ENCODE measurements around the gene HIF1A. TPM values are rescaled to one million over a fixed set of nuclear protein-coding genes. Genes with fewer than 3 reads are reported as not detected.
"Not testable (repeated sequence)": the region's sequence is repeated elsewhere in the genome, so short reads cannot be mapped to it uniquely, and the experiment has no call there.

HIF1A gene
- total and polyA plus RNA-seq, 2 donors (not counting 1 experiment from before 2014, with no cell fraction given), result 44.2 to 261 TPM

DNA sequence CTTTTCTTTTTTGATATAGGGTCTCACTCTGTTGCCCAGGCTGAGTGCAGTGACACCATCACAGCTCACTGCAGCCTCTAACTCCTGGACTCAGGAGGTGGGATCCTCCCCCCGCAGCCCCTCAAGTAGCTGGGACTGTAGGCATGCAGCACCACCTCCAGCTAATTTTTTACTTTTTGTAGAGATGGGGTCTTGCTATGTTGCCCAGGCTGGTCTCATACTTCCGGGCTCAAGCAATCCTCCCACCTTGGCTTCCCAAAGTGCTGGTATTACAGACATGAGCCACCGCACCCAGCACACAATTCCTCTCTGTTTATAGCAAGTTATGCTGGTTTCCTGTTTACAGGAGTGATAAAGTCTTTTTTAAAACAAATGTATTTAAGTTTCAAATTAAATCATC is 39.5 kb upstream of the HIF1A start:
- no peaks in the 10 kb centered on the region for H4K20me1 ChIP-seq (ENCODE audit: control insufficient read depth, insufficient read depth, low read length, poor library complexity, severe bottlenecking)
- TF ChIP-seq, protein P1, sequence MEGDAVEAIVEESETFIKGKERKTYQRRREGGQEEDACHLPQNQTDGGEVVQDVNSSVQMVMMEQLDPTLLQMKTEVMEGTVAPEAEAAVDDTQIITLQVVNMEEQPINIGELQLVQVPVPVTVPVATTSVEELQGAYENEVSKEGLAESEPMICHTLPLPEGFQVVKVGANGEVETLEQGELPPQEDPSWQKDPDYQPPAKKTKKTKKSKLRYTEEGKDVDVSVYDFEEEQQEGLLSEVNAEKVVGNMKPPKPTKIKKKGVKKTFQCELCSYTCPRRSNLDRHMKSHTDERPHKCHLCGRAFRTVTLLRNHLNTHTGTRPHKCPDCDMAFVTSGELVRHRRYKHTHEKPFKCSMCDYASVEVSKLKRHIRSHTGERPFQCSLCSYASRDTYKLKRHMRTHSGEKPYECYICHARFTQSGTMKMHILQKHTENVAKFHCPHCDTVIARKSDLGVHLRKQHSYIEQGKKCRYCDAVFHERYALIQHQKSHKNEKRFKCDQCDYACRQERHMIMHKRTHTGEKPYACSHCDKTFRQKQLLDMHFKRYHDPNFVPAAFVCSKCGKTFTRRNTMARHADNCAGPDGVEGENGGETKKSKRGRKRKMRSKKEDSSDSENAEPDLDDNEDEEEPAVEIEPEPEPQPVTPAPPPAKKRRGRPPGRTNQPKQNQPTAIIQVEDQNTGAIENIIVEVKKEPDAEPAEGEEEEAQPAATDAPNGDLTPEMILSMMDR (IDR thresholded peaks at IDR 0.05), result no peak
- TF ChIP-seq EZH2 (IDR thresholded peaks at IDR 0.05; ENCODE audit: borderline replicate concordance, insufficient read depth, low read depth, low read length, poor library complexity, severe bottlenecking), result no peak
- no peak overlapping the region for H3K27ac ChIP-seq (ENCODE audit: low read length in 2 of 2)
- no peak overlapping the region for H3K4me2 ChIP-seq (replicated peaks; ENCODE audit: low read depth, low read length, poor library complexity, severe bottlenecking)
- H2AFZ ChIP-seq (ENCODE audit: insufficient read depth, low read depth, low read length, poor library complexity, severe bottlenecking), result no peak overlapping the region
- no peaks in the 10 kb centered on the region for H3K27me3 Mint-ChIP-seq
- WGBS (ENCODE audit: insufficient coverage), result no CpG with 5 or more reads among the region's 3 CpGs
- no peak overlapping the region for H3K4me3 Mint-ChIP-seq
- DNase-seq (no peak), ATAC-seq (ENCODE audit: low read depth) (no peak)
- intact Hi-C loops (cut with micrococcal nuclease), result no loop called here
- no peak overlapping the region for H3K9ac ChIP-seq (ENCODE audit: low read length)
- peaks cover 33% of the 10 kb centered on the region for H3K4me1 Mint-ChIP-seq
- no peaks in the 10 kb centered on the region for H3K36me3 ChIP-seq (replicated peaks in 1 of 2; ENCODE audit: control extremely low read depth in 1 of 2, control insufficient read depth in 1 of 2, extremely low read depth in 1 of 2, insufficient read depth in 2 of 2, low read length in 1 of 2)
- POLR2A ChIA-PET, result no interaction called here
- no peaks in the 10 kb centered on the region for H3K27me3 ChIP-seq (replicated peaks in 1 of 4; ENCODE audit: control extremely low read depth in 1 of 4, control insufficient read depth in 3 of 4, insufficient read depth in 4 of 4, low read length in 3 of 4)
- H3K4me3 ChIP-seq (ENCODE audit: control extremely low read depth in 1 of 5, extremely low read depth in 1 of 5, insufficient read depth in 1 of 5, low read depth in 2 of 5, low read length in 4 of 5), result no peak overlapping the region
- no peak overlapping the region for H3K27ac Mint-ChIP-seq
- peaks cover 3 to 7% of the 10 kb centered on the region in 2 donors for H3K4me1 ChIP-seq (ENCODE audit: control insufficient read depth in 2 of 2, insufficient read depth in 2 of 2, low read length in 2 of 2)
- H3K79me2 ChIP-seq (ENCODE audit: control insufficient read depth, insufficient read depth, low read length), result no peaks in the 10 kb centered on the region
- no peaks in the 10 kb centered on the region for H3K9me3 Mint-ChIP-seq (ENCODE audit: insufficient read depth)
- no peaks in the 10 kb centered on the region for H3K9me3 ChIP-seq (ENCODE audit: control extremely low read depth in 1 of 3, control insufficient read depth in 2 of 3, insufficient read depth in 1 of 3, low read length in 2 of 3)
- CTCF ChIA-PET, result interaction anchor here (1.1 to 1.5 kb wide), 3 partner anchors 14 to 184 kb away, joined by 3 to 4 read pairs (median 4); no protein-coding TSS in a partner anchor

DNA sequence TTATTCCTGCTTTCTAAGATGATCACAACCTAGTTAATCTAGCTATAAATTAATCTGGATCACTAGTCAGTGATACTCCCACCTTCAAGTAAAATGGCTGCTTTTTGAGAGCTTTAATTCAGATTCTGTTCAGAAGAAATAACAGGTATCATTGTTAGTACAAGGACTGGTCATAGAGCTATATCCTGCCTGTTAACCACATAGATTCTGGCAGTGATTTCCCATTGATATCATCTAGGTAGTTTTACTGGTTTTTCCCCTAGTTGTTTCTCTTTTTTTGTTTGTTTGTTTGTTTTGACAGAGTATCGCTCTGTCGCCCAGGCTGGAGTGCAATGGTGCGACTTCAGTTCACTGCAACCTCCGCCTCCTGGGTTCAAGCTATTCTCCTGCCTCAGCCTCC is 39.0 kb upstream of the HIF1A start:
- Histone ChIP-seq H3K36me3 (replicated peaks in 1 of 2; ENCODE audit: control extremely low read depth in 1 of 2, control insufficient read depth in 1 of 2, extremely low read depth in 1 of 2, insufficient read depth in 2 of 2, low read length in 1 of 2) (no peaks in the 10 kb centered on the region), H3K79me2 (ENCODE audit: control insufficient read depth, insufficient read depth, low read length) (no peaks in the 10 kb centered on the region), H3K27me3 (replicated peaks in 1 of 4; ENCODE audit: control extremely low read depth in 1 of 4, control insufficient read depth in 3 of 4, insufficient read depth in 4 of 4, low read length in 3 of 4) (no peaks in the 10 kb centered on the region), H3K4me1 (ENCODE audit: control insufficient read depth in 2 of 2, insufficient read depth in 2 of 2, low read length in 2 of 2) (peaks cover 9 to 12% of the 10 kb centered on the region in 2 donors), H3K9ac (ENCODE audit: low read length) (no peak overlapping the region), H3K4me2 (replicated peaks; ENCODE audit: low read depth, low read length, poor library complexity, severe bottlenecking) (no peak overlapping the region), H3K9me3 (ENCODE audit: control extremely low read depth in 1 of 3, control insufficient read depth in 2 of 3, insufficient read depth in 1 of 3, low read length in 2 of 3) (no peaks in the 10 kb centered on the region), H3K4me3 (ENCODE audit: control extremely low read depth in 1 of 5, extremely low read depth in 1 of 5, insufficient read depth in 1 of 5, low read depth in 2 of 5, low read length in 4 of 5) (no peak overlapping the region), H4K20me1 (ENCODE audit: control insufficient read depth, insufficient read depth, low read length, poor library complexity, severe bottlenecking) (no peaks in the 10 kb centered on the region), H2AFZ (ENCODE audit: insufficient read depth, low read depth, low read length, poor library complexity, severe bottlenecking) (no peak overlapping the region), H3K27ac (ENCODE audit: low read length in 2 of 2) (no peak overlapping the region)
- Mint-ChIP-seq H3K27ac (no peak overlapping the region), H3K27me3 (no peaks in the 10 kb centered on the region), H3K9me3 (ENCODE audit: insufficient read depth) (no peaks in the 10 kb centered on the region), H3K4me3 (no peak overlapping the region), H3K4me1 (peaks cover 37% of the 10 kb centered on the region)
- ChIA-PET POLR2A (no interaction called here), CTCF (interaction anchor here (1.1 to 1.6 kb wide), 4 partner anchors 14 to 185 kb away, joined by 3 to 4 read pairs (median 4); no protein-coding TSS in a partner anchor)
- WGBS (ENCODE audit: insufficient coverage), result 95% methylated on average over 4 of the region's 4 CpGs
- ATAC-seq (ENCODE audit: low read depth) (no peak), DNase-seq (no peak)
- intact Hi-C loops (cut with micrococcal nuclease), result no loop called here
- TF ChIP-seq, protein P1 (IDR thresholded peaks at IDR 0.05), result no peak
- no peak for TF ChIP-seq EZH2 (IDR thresholded peaks at IDR 0.05; ENCODE audit: borderline replicate concordance, insufficient read depth, low read depth, low read length, poor library complexity, severe bottlenecking)

DNA sequence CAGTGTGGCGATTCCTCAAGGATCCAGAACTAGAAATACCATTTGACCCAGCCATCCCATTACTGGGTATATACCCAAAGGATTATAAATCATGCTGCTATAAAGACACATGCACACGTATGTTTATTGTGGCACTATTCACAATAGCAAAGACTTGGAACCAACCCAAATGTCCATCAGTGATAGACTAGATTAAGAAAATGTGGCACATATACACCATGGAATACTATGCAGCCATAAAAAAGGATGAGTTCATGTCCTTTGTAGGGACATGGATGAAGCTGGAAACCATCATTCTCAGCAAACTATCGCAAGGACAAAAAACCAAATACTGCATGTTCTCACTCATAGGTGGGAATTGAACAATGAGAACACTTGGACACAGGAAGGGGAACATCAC is 37.2 kb upstream of the HIF1A start:
- peaks cover 43% of the 10 kb centered on the region for H3K4me1 Mint-ChIP-seq

More for the DNA sequence above, 37.2 kb upstream of the HIF1A start:
- H2AFZ ChIP-seq (ENCODE audit: insufficient read depth, low read depth, low read length, poor library complexity, severe bottlenecking); ATAC-seq (ENCODE audit: low read depth); DNase-seq; H3K79me2 ChIP-seq (ENCODE audit: control insufficient read depth, insufficient read depth, low read length); CTCF ChIA-PET; H3K9me3 Mint-ChIP-seq (ENCODE audit: insufficient read depth); POLR2A ChIA-PET; H3K9me3 ChIP-seq (ENCODE audit: control extremely low read depth in 1 of 3, control insufficient read depth in 2 of 3, insufficient read depth in 1 of 3, low read length in 2 of 3); intact Hi-C loops (cut with micrococcal nuclease); H3K9ac ChIP-seq (ENCODE audit: low read length); H3K27me3 Mint-ChIP-seq; H3K27me3 ChIP-seq (replicated peaks in 1 of 4; ENCODE audit: control extremely low read depth in 1 of 4, control insufficient read depth in 3 of 4, insufficient read depth in 4 of 4, low read length in 3 of 4); H3K4me3 Mint-ChIP-seq; H4K20me1 ChIP-seq (ENCODE audit: control insufficient read depth, insufficient read depth, low read length, poor library complexity, severe bottlenecking); H3K4me3 ChIP-seq (ENCODE audit: control extremely low read depth in 1 of 5, extremely low read depth in 1 of 5, insufficient read depth in 1 of 5, low read depth in 2 of 5, low read length in 4 of 5); H3K27ac Mint-ChIP-seq; H3K36me3 ChIP-seq (replicated peaks in 1 of 2; ENCODE audit: control extremely low read depth in 1 of 2, control insufficient read depth in 1 of 2, extremely low read depth in 1 of 2, insufficient read depth in 2 of 2, low read length in 1 of 2); H3K4me2 ChIP-seq (replicated peaks; ENCODE audit: low read depth, low read length, poor library complexity, severe bottlenecking); H3K27ac ChIP-seq (ENCODE audit: low read length in 2 of 2): not testable (repeated sequence)
- WGBS (ENCODE audit: insufficient coverage), result no CpG with 5 or more reads among the region's 3 CpGs
- peaks cover 24 to 30% of the 10 kb centered on the region in 2 donors for H3K4me1 ChIP-seq (ENCODE audit: control insufficient read depth in 2 of 2, insufficient read depth in 2 of 2, low read length in 2 of 2)

Data from B cell (primary cell).